ENCODE data around the gene FRMD4A.

FRMD4A gene

GRCh38 chr10:13891128-13892000 lies 439.4 kb downstream of the FRMD4A start:
- H3K27ac ChIP-seq = peak overlapping the region; percentile 61; the same call in 1 of the 2 replicates

DNA sequence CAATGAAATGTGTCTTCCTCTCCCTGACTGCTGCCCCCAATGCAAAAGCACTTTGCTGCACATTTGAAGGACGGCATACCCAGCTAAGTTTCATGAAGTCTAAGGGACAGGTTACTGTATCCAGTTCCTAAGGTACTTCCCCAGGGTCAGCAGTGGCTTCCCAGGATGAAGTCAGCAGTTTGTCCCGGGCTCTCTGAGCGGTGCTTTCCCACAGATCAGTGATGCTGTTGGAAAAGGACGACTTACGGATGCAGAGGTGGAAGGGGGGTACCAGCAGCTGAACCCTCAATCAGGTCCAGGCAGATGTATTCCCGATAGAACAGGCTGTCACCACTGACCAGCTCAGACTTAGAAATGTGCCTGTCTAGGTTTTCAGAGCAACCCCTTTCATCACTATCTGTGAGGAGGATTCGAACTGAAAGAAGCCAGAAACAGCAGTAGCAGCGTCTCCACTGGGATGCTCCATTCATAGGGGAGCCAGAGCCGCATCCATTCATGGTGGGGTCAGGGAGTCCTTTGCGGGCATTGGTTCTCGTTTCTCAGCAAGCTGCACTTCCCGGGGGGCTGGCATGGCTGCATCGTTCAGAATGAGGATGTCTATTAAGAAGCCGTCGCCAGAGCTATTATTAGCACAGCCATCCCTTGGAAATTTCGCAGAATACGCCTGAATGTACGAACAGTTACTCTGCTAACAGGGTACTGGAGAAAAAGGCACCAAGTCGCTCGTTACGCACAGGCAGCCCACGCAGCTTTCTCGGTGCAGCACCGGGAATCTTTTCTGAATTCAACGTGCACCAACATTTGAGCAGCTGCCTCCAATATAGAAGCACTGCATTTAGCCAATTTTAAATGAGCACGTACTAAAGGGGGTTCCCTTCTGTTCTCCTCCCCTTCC lies 440.2 kb downstream of the FRMD4A start:
- peak overlapping the region; percentile 61; the same call in 1 of the 2 replicates for H3K27ac ChIP-seq
- TF ChIP-seq, protein P1, sequence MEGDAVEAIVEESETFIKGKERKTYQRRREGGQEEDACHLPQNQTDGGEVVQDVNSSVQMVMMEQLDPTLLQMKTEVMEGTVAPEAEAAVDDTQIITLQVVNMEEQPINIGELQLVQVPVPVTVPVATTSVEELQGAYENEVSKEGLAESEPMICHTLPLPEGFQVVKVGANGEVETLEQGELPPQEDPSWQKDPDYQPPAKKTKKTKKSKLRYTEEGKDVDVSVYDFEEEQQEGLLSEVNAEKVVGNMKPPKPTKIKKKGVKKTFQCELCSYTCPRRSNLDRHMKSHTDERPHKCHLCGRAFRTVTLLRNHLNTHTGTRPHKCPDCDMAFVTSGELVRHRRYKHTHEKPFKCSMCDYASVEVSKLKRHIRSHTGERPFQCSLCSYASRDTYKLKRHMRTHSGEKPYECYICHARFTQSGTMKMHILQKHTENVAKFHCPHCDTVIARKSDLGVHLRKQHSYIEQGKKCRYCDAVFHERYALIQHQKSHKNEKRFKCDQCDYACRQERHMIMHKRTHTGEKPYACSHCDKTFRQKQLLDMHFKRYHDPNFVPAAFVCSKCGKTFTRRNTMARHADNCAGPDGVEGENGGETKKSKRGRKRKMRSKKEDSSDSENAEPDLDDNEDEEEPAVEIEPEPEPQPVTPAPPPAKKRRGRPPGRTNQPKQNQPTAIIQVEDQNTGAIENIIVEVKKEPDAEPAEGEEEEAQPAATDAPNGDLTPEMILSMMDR (conservative IDR thresholded peaks at IDR 0.05) = no peak

More at GRCh38 chr10:13891128-13892000, 439.4 kb downstream of the FRMD4A start:
- TF ChIP-seq, protein P1 (conservative IDR thresholded peaks at IDR 0.05) = no peak

DNA sequence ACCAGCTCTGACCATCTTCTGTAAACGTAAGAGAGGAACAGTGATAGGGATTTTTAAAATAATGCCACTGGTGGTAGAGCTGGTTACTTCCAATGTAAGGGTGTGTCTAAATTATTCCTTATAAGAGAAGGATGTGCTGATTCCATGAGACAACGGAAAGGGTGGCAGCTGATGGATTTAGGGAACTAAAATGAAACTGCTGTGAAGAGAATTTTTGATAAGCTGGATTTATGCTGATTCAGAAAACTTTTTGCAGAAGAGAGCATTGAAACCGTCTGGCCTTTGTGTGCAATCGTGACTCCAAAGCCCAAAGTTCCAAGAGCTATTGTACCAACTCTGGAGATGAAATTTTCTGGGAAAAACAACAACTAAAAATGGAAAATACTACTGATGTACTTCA lies 443.0 kb downstream of the FRMD4A start:
- TF ChIP-seq, protein P1 (conservative IDR thresholded peaks at IDR 0.05) = no peak
- H3K27ac ChIP-seq = no peak overlapping the region

DNA sequence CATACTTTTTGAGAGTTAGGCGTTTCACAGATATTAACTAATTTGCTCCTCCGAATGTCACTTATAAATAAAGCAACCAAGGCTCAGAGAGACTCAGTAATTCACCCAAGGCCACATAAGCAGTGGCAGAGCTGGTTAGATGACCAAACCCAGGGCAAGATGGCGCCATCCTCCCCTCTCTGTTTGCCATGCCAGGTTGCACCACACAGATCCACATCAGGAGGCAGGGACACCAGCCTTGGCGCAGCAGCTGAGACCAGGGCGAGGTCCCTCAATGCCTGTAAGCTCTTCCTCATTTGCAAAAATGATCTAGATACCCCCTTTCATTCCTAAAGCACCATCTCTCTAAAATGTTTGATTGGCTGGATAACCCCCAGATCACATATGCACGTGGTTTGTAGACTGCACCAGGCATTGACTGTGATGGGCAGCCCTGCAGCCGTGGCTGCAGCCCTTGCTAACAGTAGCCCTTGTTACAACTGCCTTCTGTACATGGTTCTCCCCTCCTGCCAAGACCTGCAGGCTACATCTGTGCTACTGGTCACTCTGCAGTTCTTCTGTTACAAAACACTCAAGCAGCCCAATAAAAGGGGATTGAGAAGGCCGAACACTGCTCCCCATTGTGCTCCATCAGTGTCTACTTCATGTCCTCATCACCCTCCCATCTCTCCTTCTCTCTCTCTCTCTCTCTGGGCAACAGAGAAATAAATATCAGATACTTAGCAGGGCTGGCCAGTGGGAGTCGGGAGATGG lies 445.3 kb downstream of the FRMD4A start:
- no peak overlapping the region for H3K27ac ChIP-seq
- TF ChIP-seq, protein P1 (conservative IDR thresholded peaks at IDR 0.05) = no peak

DNA sequence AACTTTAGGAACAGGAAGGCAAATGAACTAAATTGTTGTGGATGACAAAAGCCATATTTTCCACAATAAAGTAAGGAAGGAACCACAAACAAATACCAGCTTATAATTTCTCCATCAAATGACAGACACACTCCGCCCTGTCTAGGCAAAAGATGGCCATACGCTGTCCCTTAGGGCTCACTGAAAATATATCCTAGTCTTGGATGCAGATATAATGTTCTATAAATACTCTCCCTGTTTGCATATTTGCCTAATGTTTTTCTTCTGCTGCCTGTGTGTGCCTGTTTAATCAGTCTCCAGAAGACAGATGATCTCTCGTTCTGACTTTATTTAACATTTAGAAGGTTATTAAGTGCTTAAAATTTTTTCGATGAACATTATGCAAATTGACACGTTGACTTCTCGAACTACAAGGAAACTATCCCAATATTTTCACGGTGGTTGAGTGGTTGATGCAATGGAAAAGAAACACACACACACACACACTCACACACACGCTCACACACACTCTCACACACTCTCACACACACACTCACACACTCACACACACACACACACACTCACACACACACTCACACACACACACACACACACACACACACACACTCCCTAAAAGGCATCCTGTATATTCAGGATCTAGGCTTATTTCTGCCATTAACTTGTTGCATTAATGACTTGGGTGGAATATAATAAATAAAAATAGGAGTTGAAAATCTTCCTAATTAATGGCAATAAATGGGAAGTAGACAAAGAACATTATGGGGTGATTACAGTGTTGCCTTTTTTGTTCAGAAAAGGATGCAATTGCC lies 446.9 kb downstream of the FRMD4A start:
- no peak overlapping the region for H3K27ac ChIP-seq
- TF ChIP-seq, protein P1 (conservative IDR thresholded peaks at IDR 0.05) = no peak

- TF ChIP-seq, protein P1 (conservative IDR thresholded peaks at IDR 0.05) = no peak
- H3K27ac ChIP-seq = no peak overlapping the region
Measured at GRCh38 chr10:13882119-13882711, 448.5 kb downstream of the FRMD4A start.

All from VCaP (cell line).